VCaP (cell line): ENCODE results near the gene MET.
A peak's percentile ranks its signal among the peaks of the same experiment; 100 is the strongest.

Source experiments
- H3K27ac ChIP-seq: fragments of 450-650 bp; 2 replicates; pipeline ENCODE4 v1.5.1; 2017
- CTCF ChIP-seq: fragments of 450-650 bp; conservative IDR thresholded peaks from 2 replicates; pipeline ENCODE4 v1.5.1; 2017; ENCODE audit warnings: mild to moderate bottlenecking, moderate library complexity

MET gene

GRCh38 chr7:116783666-116784318 is 111.8 kb downstream of the MET start:
- TF ChIP-seq CTCF = no peak

GRCh38 chr7:116784647-116785046 is 112.7 kb downstream of the MET start:
- no peak for TF ChIP-seq CTCF
- H3K27ac ChIP-seq = no peak overlapping the region

More at GRCh38 chr7:116783666-116784318, 111.8 kb downstream of the MET start:
- H3K27ac ChIP-seq = no peak overlapping the region

GRCh38 chr7:116785843-116786242 is 113.8 kb downstream of the MET start:
- H3K27ac ChIP-seq = no peak overlapping the region
- TF ChIP-seq CTCF = no peak

GRCh38 chr7:116786791-116787443 is 114.9 kb downstream of the MET start:
- TF ChIP-seq CTCF = peak; percentile 30; the same call in 1 of the 2 replicates
- H3K27ac ChIP-seq = 0 out of 2 replicates have a peak overlapping the region, but pooled peaks have one; percentile 65

- H3K27ac ChIP-seq = peak overlapping the region; percentile 65
- no peak for TF ChIP-seq CTCF
Measured at GRCh38 chr7:116787881-116788280, 115.9 kb downstream of the MET start.

GRCh38 chr7:116788572-116789197 is 116.7 kb downstream of the MET start:
- peak overlapping the region; percentile 65 for H3K27ac ChIP-seq
- no peak for TF ChIP-seq CTCF

- no peak for TF ChIP-seq CTCF
- H3K27ac ChIP-seq = no peak overlapping the region
Measured at GRCh38 chr7:116790025-116790424, 118.0 kb downstream of the MET start.
